OCI-LY7 (cell line): Measurements from ENCODE around the gene R3HCC1L. TPM values are rescaled to one million over a fixed set of nuclear protein-coding genes. Genes with fewer than 3 reads are reported as not detected.
A peak's percentile ranks its signal among the peaks of the same experiment; 100 is the strongest.

ENCODE experiments used
- BruUV-seq: library from RNA; stranded (reverse); fragments of 400-500 nt; replicated peaks from 2 replicates; lab custom pipeline; 2021; lab: Mats Ljungman, UMichigan
- CTCF ChIA-PET: fragments of 300-600 bp; sonication (Branson Sonifier 250); formaldehyde crosslinking; loops from one replicate; lab custom pipeline; 2022; ENCODE audit warnings: antibody characterized with exemption; ENCODE audit not compliant: unreplicated experiment; lab: Charles Lee
- POLR2A ChIA-PET: fragments of 300-600 bp; sonication (Branson Sonifier 250); formaldehyde crosslinking; loops from one replicate; lab custom pipeline; 2022; ENCODE audit warnings: antibody characterized with exemption; lab: Charles Lee
- DNase-seq: peaks from one replicate; pipeline ENCODE4 v3.0.0-alpha.2; 2015; ENCODE audit warnings: low spot score
- H2AFZ ChIP-seq: fragments of 200-600 bp; sonication (generic), shearing (Covaris generic); 2 replicates; pipeline ENCODE4 v1.6.1; 2014; ENCODE audit warnings: mild to moderate bottlenecking, antibody characterized with exemption, low read length, moderate library complexity
- H3K27ac ChIP-seq: fragments of 200-600 bp; sonication (generic); 2 replicates; pipeline ENCODE4 v1.5.1; 2014; ENCODE audit warnings: mixed run types, low read depth, mild to moderate bottlenecking, moderate library complexity, low read length, inconsistent platforms; ENCODE audit not compliant: poor library complexity, severe bottlenecking
- H3K36me3 ChIP-seq: fragments of 200-600 bp; sonication (generic); 2 replicates; pipeline ENCODE4 v1.6.1; 2014; ENCODE audit warnings: mild to moderate bottlenecking, antibody characterized with exemption, low read length, moderate library complexity, mixed read lengths; ENCODE audit not compliant: insufficient read depth
- H3K4me1 ChIP-seq: fragments of 200-600 bp; sonication (generic); 2 replicates; pipeline ENCODE4 v1.5.1; 2014; ENCODE audit warnings: mild to moderate bottlenecking, low read length; ENCODE audit not compliant: insufficient read depth, poor library complexity, severe bottlenecking
- H3K4me2 ChIP-seq: fragments of 200-600 bp; sonication (generic); 2 replicates; pipeline ENCODE4 v1.6.1; 2014; ENCODE audit warnings: mild to moderate bottlenecking, low read length
- H3K4me3 ChIP-seq: fragments of 200-600 bp; sonication (generic); 2 replicates; pipeline ENCODE4 v1.5.1; 2014; ENCODE audit warnings: mild to moderate bottlenecking, low read depth, low read length; ENCODE audit not compliant: poor library complexity, severe bottlenecking
- H3K79me2 ChIP-seq: fragments of 200-600 bp; sonication (generic); 2 replicates; pipeline ENCODE4 v1.6.1; 2016; ENCODE audit warnings: low read depth, mild to moderate bottlenecking, low read length, moderate library complexity, mixed read lengths; ENCODE audit not compliant: insufficient read depth
- H3K9me2 ChIP-seq: fragments of 200-600 bp; sonication (generic); 2 replicates; pipeline ENCODE4 v1.6.1; 2016; ENCODE audit warnings: mild to moderate bottlenecking, low read length, mixed read lengths; ENCODE audit not compliant: insufficient read depth
- H3K9me3 ChIP-seq: fragments of 200-600 bp; sonication (generic); 2 replicates; pipeline ENCODE4 v1.6.1; 2014; ENCODE audit warnings: mild to moderate bottlenecking, mixed run types, low read length, mixed read lengths
- H4K20me1 ChIP-seq: fragments of 200-600 bp; sonication (generic); 2 replicates; pipeline ENCODE4 v1.6.1; 2014; ENCODE audit warnings: mild to moderate bottlenecking, antibody characterized with exemption, low read length, moderate library complexity, mixed read lengths; ENCODE audit not compliant: insufficient read depth
- CTCF ChIP-seq: fragments of 200-600 bp; sonication (generic); conservative IDR thresholded peaks from 2 replicates; pipeline ENCODE4 v1.5.1; 2014; ENCODE audit warnings: mild to moderate bottlenecking, antibody characterized with exemption, low read length, moderate library complexity, mixed read lengths
- EZH2phosphoT487 ChIP-seq: fragments of 200-600 bp; sonication (generic); IDR thresholded peaks from 2 replicates; pipeline ENCODE4 v1.6.1; 2018; ENCODE audit warnings: low read depth, borderline replicate concordance, mild to moderate bottlenecking, mixed run types, antibody characterized with exemption, low read length, moderate library complexity, mixed read lengths
- intact Hi-C: fragments of 100-400 bp; cut with micrococcal nuclease; formaldehyde crosslinking; loops from one replicate; pipeline ENCODE4 v1.10.0; 2022; ENCODE audit not compliant: unreplicated experiment
- total RNA-seq, 2 experiments: library from RNA; depleted of rRNA in 1 of 2; stranded (reverse); fragments of >200 nt in 1 of 2; shearing (Covaris generic) in 1 of 2; gene quantifications; 2 replicates each; pipeline ENCODE4 v1.2.3, GENCODE V29; 2014 to 2022

Gene R3HCC1L
- total RNA-seq, 2 experiments from 2014 or later, result 38.8 to 42.0 TPM

GRCh38 chr10:98262571-98262970 lies 128.1 kb downstream of the R3HCC1L start:
- ChIA-PET CTCF (no interaction called here), POLR2A (no interaction called here)
- Histone ChIP-seq H3K4me2 (no peak overlapping the region), H3K9me3 (no peaks in the 10 kb centered on the region), H3K4me1 (no peaks in the 10 kb centered on the region), H3K36me3 (no peaks in the 10 kb centered on the region), H3K9me2 (no peaks in the 10 kb centered on the region), H4K20me1 (no peaks in the 10 kb centered on the region), H2AFZ (no peak overlapping the region), H3K79me2 (no peaks in the 10 kb centered on the region), H3K4me3 (no peak overlapping the region), H3K27ac (no peak overlapping the region)
- BruUV-seq, result no TSS peak
- intact Hi-C loops, result loop anchor here (5.0 kb wide), 1 partner anchor 130 kb away; no protein-coding TSS in a partner anchor
- peak; percentile 13 for DNase-seq
- TF ChIP-seq EZH2phosphoT487 (no peak), CTCF (peak; percentile 56)

GRCh38 chr10:98263088-98263487 lies 128.6 kb downstream of the R3HCC1L start:
- CTCF ChIA-PET, result no interaction called here
- Histone ChIP-seq H3K9me2 (no peaks in the 10 kb centered on the region), H4K20me1 (no peaks in the 10 kb centered on the region), H3K4me2 (no peak overlapping the region), H3K9me3 (no peaks in the 10 kb centered on the region), H3K27ac (no peak overlapping the region), H3K79me2 (no peaks in the 10 kb centered on the region), H3K4me3 (no peak overlapping the region), H3K4me1 (no peaks in the 10 kb centered on the region), H2AFZ (no peak overlapping the region), H3K36me3 (no peaks in the 10 kb centered on the region)
- intact Hi-C loops, result loop anchor here (5.0 kb wide), 1 partner anchor 129 kb away; no protein-coding TSS in a partner anchor
- no peak for DNase-seq
- no TSS peak for BruUV-seq
- no peak for TF ChIP-seq EZH2phosphoT487
- no peak for TF ChIP-seq CTCF
- POLR2A ChIA-PET, result no interaction called here

- Histone ChIP-seq H3K36me3 (no peaks in the 10 kb centered on the region), H3K4me3 (no peak overlapping the region), H3K27ac (no peak overlapping the region), H4K20me1 (no peaks in the 10 kb centered on the region), H3K9me3 (no peaks in the 10 kb centered on the region), H3K4me2 (no peak overlapping the region), H3K9me2 (no peaks in the 10 kb centered on the region), H3K4me1 (no peaks in the 10 kb centered on the region), H2AFZ (no peak overlapping the region), H3K79me2 (no peaks in the 10 kb centered on the region)
- ChIA-PET CTCF (no interaction called here), POLR2A (interaction anchor here (0.5 to 0.6 kb wide), 2 partner anchors 63 to 1362 kb away, joined by 3 to 4 read pairs; no protein-coding TSS in a partner anchor)
- BruUV-seq, result no TSS peak
- DNase-seq, result no peak
- TF ChIP-seq CTCF (no peak), EZH2phosphoT487 (no peak)
- intact Hi-C loops, result loop anchor here (5.0 kb wide), 1 partner anchor 128 kb away; no protein-coding TSS in a partner anchor
Measured at GRCh38 chr10:98264378-98265065, 130.1 kb downstream of the R3HCC1L start.
